ACHN (cell line): ENCODE data around the gene TTC39C.
"Not testable (repeated sequence)": the region's sequence is repeated elsewhere in the genome, so short reads cannot be mapped to it uniquely, and the experiment has no call there.

Source experiments
- DNase-seq: peaks from one replicate; pipeline ENCODE4 v3.0.0-alpha.2; 2015
- in situ Hi-C: cut with HindIII; loops from 2 replicates; pipeline ENCODE4 v1.10.0; 2017; ENCODE audit warnings: low sequenced_read_pairs, low pct_ligation_motif_present, low pct_unique_long_range_greater_than_20kb

Gene TTC39C

GRCh38 chr18:24013051-24013450 lies 1.5 kb upstream of the TTC39C start:
- no peak for DNase-seq
- in situ Hi-C loops, result no loop called here

GRCh38 chr18:24014986-24015638 lies 558 bp downstream of the TTC39C start:
- peak; percentile 38 for DNase-seq
- in situ Hi-C loops, result no loop called here

- in situ Hi-C loops, result no loop called here
- no peak for DNase-seq
Measured at GRCh38 chr18:24015639-24016631, 1.4 kb downstream of the TTC39C start.

- in situ Hi-C loops, result no loop called here
- DNase-seq, result peak; percentile 10
Measured at GRCh38 chr18:24016643-24017042, 2.1 kb downstream of the TTC39C start.

GRCh38 chr18:24018299-24018886 lies 3.8 kb downstream of the TTC39C start:
- no peak for DNase-seq
- in situ Hi-C loops, result no loop called here

- in situ Hi-C loops, result no loop called here
- no peak for DNase-seq
Measured at GRCh38 chr18:24019641-24020331, 5.2 kb downstream of the TTC39C start.

GRCh38 chr18:24021505-24021904 lies 7.0 kb downstream of the TTC39C start:
- no peak for DNase-seq
- in situ Hi-C loops, result no loop called here

GRCh38 chr18:24022161-24022560 lies 7.6 kb downstream of the TTC39C start:
- no peak for DNase-seq
- in situ Hi-C loops, result no loop called here

GRCh38 chr18:24023185-24023814 lies 8.7 kb downstream of the TTC39C start:
- in situ Hi-C loops, result no loop called here
- no peak for DNase-seq

- in situ Hi-C loops, result no loop called here
- no peak for DNase-seq
Measured at GRCh38 chr18:24024425-24024824, 9.9 kb downstream of the TTC39C start.

GRCh38 chr18:24026457-24026856 lies 11.9 kb downstream of the TTC39C start:
- in situ Hi-C loops, result no loop called here
- DNase-seq, result no peak

- peak; percentile 21 for DNase-seq
- in situ Hi-C loops, result no loop called here
Measured at GRCh38 chr18:24027156-24027827, 12.7 kb downstream of the TTC39C start.

GRCh38 chr18:24028946-24029345 lies 14.4 kb downstream of the TTC39C start:
- in situ Hi-C loops, DNase-seq: not testable (repeated sequence)

- in situ Hi-C loops, result no loop called here
- no peak for DNase-seq
Measured at GRCh38 chr18:24031318-24031717, 16.8 kb downstream of the TTC39C start.

- DNase-seq, result no peak
- in situ Hi-C loops, result no loop called here
Measured at GRCh38 chr18:24031916-24032315, 17.4 kb downstream of the TTC39C start.

GRCh38 chr18:24033641-24034412 lies 19.3 kb downstream of the TTC39C start:
- in situ Hi-C loops, result no loop called here
- DNase-seq, result no peak

- DNase-seq, result no peak
- in situ Hi-C loops, result no loop called here
Measured at GRCh38 chr18:24035316-24035715, 20.8 kb downstream of the TTC39C start.
